Measurements from ENCODE around the gene ZBTB45. TPM values are rescaled to one million over a fixed set of nuclear protein-coding genes. Genes with fewer than 3 reads are reported as not detected.

Gene ZBTB45
- total RNA-seq, 4 donors from 2014 or later, result 7.4 to 21.6 (median 14.3) TPM

DNA sequence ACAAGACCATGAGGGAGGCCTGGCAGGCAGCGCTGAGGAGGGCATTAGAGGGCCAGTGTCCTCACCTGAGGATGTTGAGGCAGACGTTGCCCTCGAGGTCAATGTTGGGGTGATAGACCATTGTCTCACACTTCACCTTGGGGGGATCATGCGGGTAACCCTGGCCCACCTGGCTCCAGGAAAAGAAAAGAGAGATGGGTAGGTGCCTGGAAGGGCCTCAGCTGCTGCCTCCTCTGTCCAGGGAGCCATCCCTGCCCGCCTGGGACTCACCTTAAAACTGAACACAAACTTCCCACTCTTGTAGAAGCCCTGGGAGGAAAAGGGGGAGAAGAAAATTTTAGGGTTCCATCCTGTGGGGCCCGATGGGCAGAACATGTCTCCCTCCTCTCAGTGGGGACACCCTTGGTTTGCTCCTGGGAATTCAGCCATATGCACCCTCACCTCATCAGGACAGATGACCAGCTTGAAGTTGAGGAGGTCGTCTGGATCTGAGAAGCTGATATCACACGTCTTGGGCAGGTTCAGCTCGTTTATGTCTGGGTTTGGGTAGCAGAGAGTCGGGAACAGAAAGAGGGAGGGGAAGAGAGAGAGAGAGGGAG lies 37.1 kb upstream of the ZBTB45 start:
- DNase-seq, result no peak
- no peaks in the 10 kb centered on the region for H3K9me3 ChIP-seq
- peak overlapping the region; percentile 93 to 100 (median 99) for H3K27ac ChIP-seq
- peaks cover 0 to 53% (median 29%) of the 10 kb centered on the region in 4 donors for H3K4me1 ChIP-seq
- H3K36me3 ChIP-seq, result peaks cover 0 to 31% (median 0%) of the 10 kb centered on the region in 3 donors
- TF ChIP-seq POLR2A (IDR thresholded peaks at IDR 0.05) (no peak), CTCF (IDR thresholded peaks at IDR 0.05) (no peak)
- H3K4me3 ChIP-seq, result peak overlapping the region in 3 of 4 donors; percentile 72 to 84 (median 80)
- H3K27me3 ChIP-seq, result no peaks in the 10 kb centered on the region

DNA sequence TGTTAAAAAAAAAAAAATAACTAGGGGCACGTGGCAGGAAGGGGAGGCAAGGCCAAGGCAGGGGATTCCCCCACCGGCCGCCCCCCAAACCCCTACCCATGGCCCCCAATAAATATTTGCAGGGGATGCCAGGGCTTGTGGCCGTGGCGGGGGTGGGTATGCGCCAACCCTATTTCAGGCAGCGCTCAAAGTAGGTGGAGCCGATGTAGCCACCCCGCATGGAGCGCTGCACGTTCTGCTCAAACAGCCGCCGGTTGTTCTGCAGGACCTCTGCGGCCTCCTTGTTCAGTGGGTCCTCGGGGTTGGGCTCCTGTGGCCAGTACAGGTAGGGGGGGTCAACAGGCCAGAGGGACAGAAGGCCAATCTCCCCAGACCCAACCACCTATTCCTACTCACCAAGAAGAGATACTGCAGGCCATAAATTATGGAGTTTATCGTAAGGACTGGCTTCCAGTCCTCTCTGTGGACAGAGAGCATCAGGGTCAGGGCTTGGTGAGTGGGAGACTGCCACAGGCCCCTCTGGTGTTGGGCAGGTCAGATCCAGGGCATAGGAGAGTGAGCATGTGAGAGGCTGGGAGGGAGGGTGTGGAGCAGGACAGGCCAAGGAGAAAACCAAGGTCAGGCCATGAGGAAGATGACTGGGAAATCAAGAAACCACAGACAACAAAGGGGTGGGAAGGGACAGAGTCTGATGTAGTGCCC lies 36.5 kb upstream of the ZBTB45 start:
- DNase-seq, result no peak
- H3K36me3 ChIP-seq, result peaks cover 0 to 37% (median 0%) of the 10 kb centered on the region in 3 donors
- H3K4me3 ChIP-seq, result no peak overlapping the region
- no peaks in the 10 kb centered on the region for H3K9me3 ChIP-seq
- H3K27ac ChIP-seq, result peak overlapping the region in 3 of 4 donors; percentile 89 to 100 (median 89)
- H3K27me3 ChIP-seq, result no peaks in the 10 kb centered on the region
- H3K4me1 ChIP-seq, result peaks cover 0 to 46% (median 27%) of the 10 kb centered on the region in 4 donors
- TF ChIP-seq POLR2A (IDR thresholded peaks at IDR 0.05) (no peak), CTCF (IDR thresholded peaks at IDR 0.05) (no peak)

- Histone ChIP-seq H3K4me1 (peaks cover 0 to 46% (median 27%) of the 10 kb centered on the region in 4 donors), H3K36me3 (peaks cover 0 to 44% (median 0%) of the 10 kb centered on the region in 3 donors)
- DNase-seq, result no peak
These were observed 35.8 kb upstream of the ZBTB45 start for GRCh38 chr19:58555369-58555885.

DNA sequence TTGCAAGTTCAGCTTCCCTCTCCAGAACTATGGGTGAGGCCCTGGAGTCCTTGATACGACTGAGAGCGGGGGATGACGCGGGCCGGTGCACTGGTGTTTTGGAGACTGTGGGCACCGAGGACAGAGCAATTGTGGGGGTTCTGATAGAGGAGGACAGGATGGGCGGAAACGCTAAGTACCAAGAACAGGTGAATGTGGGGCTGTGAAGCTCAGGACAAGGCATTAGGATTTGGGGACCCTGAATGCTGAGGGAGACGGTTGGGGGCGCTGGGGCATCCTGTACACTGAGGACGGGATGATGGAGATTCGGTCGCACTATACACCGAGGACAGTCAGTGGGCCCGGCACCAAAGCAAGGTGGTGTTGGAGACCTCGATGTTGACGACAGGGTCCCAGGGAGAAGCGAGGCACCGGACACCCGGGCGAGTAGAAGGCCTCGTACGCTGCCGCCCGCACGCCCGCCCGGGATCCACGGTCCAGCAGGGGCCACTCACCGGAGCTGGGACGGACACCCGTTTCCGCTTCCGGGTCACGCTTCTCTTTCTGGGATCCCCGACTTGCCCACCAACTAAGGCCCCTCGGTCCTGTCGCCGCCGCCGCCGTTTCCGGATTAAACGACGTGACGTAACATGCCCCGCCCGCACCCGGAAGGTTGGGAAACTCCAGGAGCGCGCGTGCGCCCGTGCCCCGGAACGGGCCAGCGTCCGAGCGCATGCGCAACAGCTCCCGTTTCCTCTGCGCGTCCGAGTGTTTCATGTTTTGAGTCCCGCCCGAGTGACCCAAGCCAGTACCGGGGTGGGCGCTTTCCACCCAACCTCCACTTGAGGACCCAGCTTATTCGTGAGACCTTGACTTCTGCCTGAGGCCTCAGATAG lies 35.1 kb upstream of the ZBTB45 start, which contains the start of gene CHMP2A:
Gene CHMP2A, minus strand, starts transcription at position 612 of the 875 bp plus-strand sequence. CDS start 893 bp downstream, outside the sequence.
- no peak for TF ChIP-seq CTCF (IDR thresholded peaks at IDR 0.05)
- peak; percentile 76 to 78 for TF ChIP-seq POLR2A (IDR thresholded peaks at IDR 0.05)
- H3K27ac ChIP-seq, result peak within 1 kb of the TSS; percentile 89 to 100 (median 90)
- peaks cover 0 to 50% (median 0%) of the 10 kb centered on the region in 3 donors for H3K36me3 ChIP-seq
- peaks cover 0 to 41% (median 23%) of the 10 kb centered on the region in 4 donors for H3K4me1 ChIP-seq
- no peaks in the 10 kb centered on the region for H3K27me3 ChIP-seq
- DNase-seq, result peak; percentile 98 to 99 (median 99)
- H3K9me3 ChIP-seq, result no peaks in the 10 kb centered on the region
- peak within 1 kb of the TSS; percentile 67 to 79 (median 74) for H3K4me3 ChIP-seq

More at GRCh38 chr19:58555369-58555885, 35.8 kb upstream of the ZBTB45 start:
- Histone ChIP-seq H3K27me3 (no peaks in the 10 kb centered on the region), H3K4me3 (peak overlapping the region; percentile 67 to 79 (median 74)), H3K27ac (peak overlapping the region; percentile 89 to 100 (median 90)), H3K9me3 (no peaks in the 10 kb centered on the region)
- TF ChIP-seq CTCF (IDR thresholded peaks at IDR 0.05), result no peak
- TF ChIP-seq POLR2A (IDR thresholded peaks at IDR 0.05), result no peak
